CD4-positive, alpha-beta T cell treated with Interleukin-17A for 4 hours (primary cell): ENCODE measurements around the gene FRMPD1.

Experiments
- DNase-seq: peaks from one replicate; pipeline ENCODE4 v3.0.0-alpha.2; 2020; ENCODE audit warnings: mixed read lengths

FRMPD1 gene

GRCh38 chr9:37682951-37683350, 32.2 kb downstream of the FRMPD1 start:
- no peak for DNase-seq

- no peak for DNase-seq
Observed at GRCh38 chr9:37683531-37684371, 33.0 kb downstream of the FRMPD1 start.

GRCh38 chr9:37692622-37693221, 42.0 kb downstream of the FRMPD1 start:
- no peak for DNase-seq

GRCh38 chr9:37693260-37693659, 42.5 kb downstream of the FRMPD1 start:
- no peak for DNase-seq

GRCh38 chr9:37694355-37694754, 43.6 kb downstream of the FRMPD1 start:
- DNase-seq, result no peak

- DNase-seq, result no peak
Observed at GRCh38 chr9:37696528-37696927, 45.8 kb downstream of the FRMPD1 start.

- no peak for DNase-seq
Observed at GRCh38 chr9:37700131-37700530, 49.4 kb downstream of the FRMPD1 start.

- DNase-seq, result no peak
Observed at GRCh38 chr9:37700900-37701299, 50.1 kb downstream of the FRMPD1 start.

- no peak for DNase-seq
Observed at GRCh38 chr9:37705787-37706186, 55.0 kb downstream of the FRMPD1 start.

GRCh38 chr9:37706290-37706689, 55.5 kb downstream of the FRMPD1 start:
- no peak for DNase-seq

GRCh38 chr9:37707748-37708147, 57.0 kb downstream of the FRMPD1 start:
- DNase-seq, result no peak

GRCh38 chr9:37710046-37710445, 59.3 kb downstream of the FRMPD1 start:
- no peak for DNase-seq

GRCh38 chr9:37715260-37715659, 64.5 kb downstream of the FRMPD1 start:
- DNase-seq, result no peak

GRCh38 chr9:37715991-37716505, 65.3 kb downstream of the FRMPD1 start:
- DNase-seq, result no peak

GRCh38 chr9:37719526-37719925, 68.8 kb downstream of the FRMPD1 start:
- DNase-seq, result no peak

- DNase-seq, result no peak
Observed at GRCh38 chr9:37727013-37727412, 76.3 kb downstream of the FRMPD1 start.

GRCh38 chr9:37729499-37729898, 78.7 kb downstream of the FRMPD1 start:
- DNase-seq, result no peak

GRCh38 chr9:37730256-37730655, 79.5 kb downstream of the FRMPD1 start:
- no peak for DNase-seq

GRCh38 chr9:37730839-37731238, 80.1 kb downstream of the FRMPD1 start:
- DNase-seq, result no peak

GRCh38 chr9:37732086-37732741, 81.5 kb downstream of the FRMPD1 start:
- no peak for DNase-seq

GRCh38 chr9:37732952-37733351, 82.2 kb downstream of the FRMPD1 start:
- no peak for DNase-seq

- no peak for DNase-seq
Observed at GRCh38 chr9:37739222-37739621, 88.5 kb downstream of the FRMPD1 start.

- no peak for DNase-seq
Observed at GRCh38 chr9:37740128-37740527, 89.4 kb downstream of the FRMPD1 start.
